CD4-positive, alpha-beta T cell treated with Interleukin-1 beta for 1 hour (primary cell): ENCODE results near the gene VAV3.
"Not testable (repeated sequence)": the region's sequence is repeated elsewhere in the genome, so short reads cannot be mapped to it uniquely, and the experiment has no call there.

Experiments
- DNase-seq, 2 donors: peaks; one replicate each; pipeline ENCODE4 v3.0.0-alpha.2; 2020 to 2022

VAV3 gene

DNA sequence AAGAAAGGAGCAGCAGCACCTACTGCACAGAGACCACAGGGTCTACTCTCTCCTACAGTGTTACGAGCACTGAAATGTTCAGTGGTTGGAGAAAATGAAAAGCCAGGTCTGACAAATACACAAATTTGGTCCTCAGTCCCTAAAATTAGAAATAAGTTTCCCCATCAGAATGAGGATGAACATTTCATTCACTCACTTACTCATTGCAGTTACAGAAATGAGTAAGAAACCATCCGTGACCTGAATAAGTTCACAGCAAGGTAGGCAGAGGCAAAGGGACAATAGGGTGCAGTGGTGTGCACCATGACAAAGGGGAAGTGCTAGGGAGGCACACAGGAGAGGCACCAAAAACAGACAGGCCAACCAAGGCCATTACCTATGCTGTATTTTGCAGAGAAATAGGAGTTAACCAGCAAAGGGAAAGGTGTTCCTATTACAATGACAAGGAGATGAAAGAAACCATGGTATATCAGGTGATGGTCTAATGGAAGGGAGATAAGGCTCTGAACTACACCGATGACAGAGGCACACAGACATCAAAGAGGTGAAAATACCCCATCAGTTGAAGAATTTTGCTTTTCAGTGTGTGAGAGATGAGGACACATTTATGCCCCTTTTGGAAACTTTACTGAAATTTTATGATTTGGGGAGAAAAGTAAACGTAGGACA lies 29.4 kb downstream of the VAV3 start:
- peak in 1 of 2 donors; percentile 47 for DNase-seq

DNA sequence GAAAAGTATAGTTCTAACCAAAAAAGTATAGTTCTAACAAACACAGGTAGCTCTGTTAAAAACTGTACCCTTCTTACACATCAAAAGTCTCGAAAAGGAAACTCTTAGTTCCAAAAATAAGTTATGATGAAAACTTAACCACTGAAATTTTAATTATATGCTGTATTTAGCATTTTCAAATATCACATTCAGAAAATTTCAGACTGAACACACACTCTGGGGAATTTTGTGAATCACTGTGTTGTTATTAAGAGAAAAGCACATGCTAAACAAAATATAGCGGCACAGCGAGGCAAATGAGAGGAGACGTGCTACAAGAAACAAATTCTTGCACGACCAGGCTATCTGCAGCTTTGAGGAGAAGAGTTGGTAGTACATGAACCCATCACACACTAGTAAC lies 30.4 kb downstream of the VAV3 start:
- no peak for DNase-seq

DNA sequence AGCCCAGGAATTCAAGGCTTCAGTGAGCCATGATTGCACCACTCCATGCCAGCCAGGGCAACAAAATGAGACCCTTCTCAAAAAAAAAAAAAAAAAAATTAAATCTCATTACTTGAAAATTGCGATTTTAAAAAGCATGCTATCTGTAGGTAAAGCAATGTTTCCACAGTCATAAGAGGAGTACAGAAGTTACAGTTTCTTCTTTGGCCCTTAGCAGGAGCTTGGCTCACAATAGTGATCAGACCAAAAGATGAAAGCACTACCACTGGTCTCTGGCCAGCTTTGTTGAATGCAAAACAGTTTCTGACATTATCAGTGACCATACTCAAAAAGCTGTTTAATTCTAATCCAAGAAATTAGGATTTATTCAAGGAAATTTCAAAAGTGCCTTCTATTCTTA lies 31.2 kb downstream of the VAV3 start:
- DNase-seq: no peak

DNA sequence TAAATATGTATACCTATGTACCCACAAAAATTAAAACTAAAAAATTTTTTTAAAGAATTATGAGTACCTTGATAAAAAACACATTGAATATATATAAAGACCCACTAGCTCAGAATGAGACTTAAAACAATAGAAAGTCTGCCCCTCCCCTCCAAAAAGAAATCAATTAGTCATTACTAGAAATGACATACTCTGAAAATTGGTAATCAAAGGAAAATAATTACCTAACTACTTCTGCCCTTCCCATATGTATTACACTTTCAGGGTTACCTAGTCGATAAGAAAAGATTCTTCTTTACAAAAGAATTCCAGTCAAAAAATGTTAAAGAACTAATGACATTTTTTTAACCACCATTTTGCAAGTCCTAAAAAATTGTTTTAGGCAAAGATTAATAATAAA lies 34.7 kb downstream of the VAV3 start:
- DNase-seq: no peak

DNA sequence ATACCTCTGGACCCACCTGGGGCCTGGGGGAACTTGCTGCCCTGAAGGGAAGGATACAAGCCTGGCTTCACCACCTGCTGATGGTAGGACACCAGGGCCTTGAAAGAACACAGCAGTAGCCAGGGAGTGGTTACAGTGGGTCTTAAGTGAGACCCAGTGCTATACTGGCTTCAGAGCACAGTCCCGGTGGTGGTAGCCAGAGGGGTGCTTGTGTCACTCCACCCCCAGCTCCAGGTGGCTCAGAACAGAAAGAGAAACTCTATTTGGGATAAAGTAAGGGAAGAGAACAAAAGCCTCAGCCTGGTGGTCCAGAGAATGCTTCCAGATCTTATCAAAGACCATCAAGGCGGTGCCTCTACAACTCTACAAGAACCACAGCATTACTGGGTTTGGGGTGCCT lies 37.2 kb downstream of the VAV3 start:
- no peak for DNase-seq

DNA sequence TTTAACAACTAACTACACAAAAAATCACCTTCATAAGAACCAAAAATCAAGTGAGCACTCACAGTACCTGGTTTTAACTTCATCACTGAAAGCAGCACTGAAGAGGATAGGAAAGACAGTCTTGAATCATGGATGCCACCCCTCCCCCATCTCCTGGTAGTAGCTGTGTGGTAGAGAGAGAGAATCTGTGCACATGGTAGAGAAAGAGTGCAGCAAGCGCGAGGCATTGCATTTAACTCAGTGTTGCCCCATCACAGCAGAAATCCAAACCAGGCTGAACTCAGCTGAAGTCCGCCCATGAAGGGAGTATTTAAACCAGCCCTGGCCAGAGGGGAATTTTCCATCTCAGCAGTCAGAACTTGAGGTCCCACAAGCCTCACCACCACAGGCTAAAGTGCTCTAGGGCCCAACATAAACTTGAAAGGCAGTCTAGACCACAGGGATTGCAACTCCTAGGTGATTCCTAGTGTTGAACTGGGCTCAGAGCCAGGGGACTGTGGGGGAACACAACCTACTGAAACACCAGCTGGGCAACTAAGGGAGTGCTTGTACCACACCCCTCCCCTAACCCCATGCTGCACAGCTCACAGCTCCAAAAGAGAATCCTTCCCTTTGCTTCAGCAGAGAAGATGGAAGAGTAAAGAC lies 38.4 kb downstream of the VAV3 start:
- no peak for DNase-seq

DNA sequence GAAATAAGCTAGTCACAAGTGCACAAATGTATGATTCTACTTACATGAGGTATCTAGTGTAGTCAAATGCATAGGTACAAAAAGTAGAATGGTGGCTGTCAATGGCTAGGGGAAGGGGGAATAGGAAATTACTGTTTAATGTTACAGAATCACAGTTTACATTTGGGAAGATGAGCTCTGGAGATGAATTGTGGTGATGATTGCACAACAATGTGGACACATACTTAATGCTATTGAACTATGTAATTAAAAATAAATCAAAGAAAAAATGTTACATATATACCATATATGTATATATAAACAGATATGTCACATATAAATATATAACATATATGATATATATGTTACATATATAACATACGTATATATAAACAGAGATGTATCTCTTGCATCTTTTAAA lies 39.4 kb downstream of the VAV3 start:
- no peak for DNase-seq

DNA sequence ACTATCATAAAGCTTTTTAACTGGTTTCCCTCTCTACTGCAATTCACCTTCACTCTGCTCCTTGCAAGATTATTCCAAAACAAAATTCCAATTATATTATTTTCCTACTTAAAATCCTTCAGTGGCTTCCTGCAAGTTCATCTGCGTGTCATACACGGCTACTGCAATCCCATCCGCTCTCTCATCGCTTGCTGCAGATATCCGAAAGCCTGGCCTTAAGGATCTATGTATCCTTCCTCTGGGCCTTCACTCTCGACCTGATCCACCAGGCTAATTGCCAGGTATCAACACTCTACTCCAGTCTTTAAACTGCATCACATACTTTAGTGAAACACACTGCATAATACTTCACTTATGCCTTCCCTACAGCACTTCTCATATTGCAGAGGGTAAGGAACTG lies 44.0 kb downstream of the VAV3 start:
- DNase-seq: no peak

DNA sequence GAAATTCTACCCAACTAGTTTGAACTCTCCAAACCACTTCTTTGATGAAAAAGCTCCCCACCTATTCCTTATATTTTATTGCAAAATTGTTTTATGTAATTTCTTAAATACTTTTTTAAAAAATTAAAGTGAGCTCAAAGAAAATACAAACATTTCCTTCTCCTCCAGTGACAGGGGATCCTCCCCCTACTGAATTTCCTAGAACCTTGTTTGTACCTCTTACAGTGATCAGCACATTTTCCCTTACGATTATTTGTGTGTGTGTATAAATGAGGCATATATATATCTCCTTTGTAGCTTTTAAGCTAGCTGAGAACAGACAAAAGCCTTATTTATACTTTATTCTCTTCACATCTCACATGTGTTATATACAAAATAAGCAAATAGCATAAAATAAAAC lies 44.4 kb downstream of the VAV3 start:
- no peak for DNase-seq

DNA sequence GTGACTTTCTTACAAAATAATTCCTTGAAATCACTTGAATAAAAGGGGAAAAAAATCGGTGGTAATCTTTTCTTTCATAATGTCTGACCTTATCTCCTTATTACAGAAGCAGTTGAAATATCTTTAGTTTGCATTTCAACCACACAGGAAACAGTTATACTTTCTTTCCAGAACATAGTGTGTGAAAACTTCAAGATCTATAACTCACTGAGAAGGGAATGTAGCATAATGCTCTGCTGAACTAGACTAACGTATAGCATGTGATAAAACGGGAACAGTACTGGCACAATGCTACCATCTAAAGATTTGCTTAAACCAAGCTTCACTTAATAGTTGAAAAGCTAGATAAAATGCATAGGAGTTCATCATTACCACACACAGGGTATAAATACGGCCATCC lies 45.0 kb downstream of the VAV3 start:
- DNase-seq: no peak

DNA sequence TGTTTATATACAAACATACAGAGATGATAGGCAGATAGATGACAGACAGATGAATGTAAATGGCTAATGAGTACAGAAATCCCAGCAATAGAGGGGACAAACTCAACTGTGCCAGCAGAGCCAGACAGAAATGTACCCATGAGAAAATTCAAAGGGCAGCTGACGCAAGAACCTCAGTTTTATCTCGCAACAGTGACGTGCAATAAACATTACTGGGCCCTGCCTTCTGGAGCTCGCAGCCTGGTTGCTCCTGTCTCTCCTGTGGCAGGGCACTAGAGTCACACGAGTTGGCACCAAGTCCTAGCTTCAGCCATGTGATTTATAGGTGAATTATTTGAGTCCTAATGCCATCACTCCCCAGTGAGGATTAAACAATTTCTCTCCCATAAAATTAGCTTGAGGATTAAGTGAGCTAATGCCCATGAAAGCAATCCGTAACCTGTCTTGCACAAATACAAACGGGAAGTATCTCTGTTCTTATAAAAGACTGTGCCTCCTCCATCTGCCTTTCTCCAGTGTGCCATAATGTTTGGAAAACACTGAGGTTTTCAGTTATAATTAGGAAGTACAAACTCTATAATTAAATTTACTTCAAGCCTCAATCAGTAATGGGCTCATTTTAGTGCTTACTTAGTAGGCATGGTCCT lies 50.7 kb downstream of the VAV3 start:
- DNase-seq: peak in 1 of 2 donors; percentile 10

DNA sequence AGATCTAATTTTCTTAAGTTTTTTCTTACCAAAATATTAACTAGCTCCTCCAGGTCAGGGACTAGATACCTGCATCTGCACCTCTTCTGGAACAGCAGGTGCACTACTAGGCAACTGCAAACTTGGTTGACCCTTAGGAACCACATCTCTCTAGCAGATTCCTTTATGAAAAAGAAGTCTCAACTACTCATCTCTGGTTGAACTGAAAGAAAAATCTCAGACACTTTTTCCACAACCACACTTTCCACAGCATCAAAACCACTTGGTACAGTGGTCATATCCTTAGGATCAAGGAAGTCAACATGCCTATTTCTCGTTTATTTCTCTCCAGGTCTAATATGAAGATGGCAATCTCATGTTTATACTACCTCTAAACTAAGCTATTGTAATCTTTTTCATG lies 52.3 kb downstream of the VAV3 start:
- no peak for DNase-seq

DNA sequence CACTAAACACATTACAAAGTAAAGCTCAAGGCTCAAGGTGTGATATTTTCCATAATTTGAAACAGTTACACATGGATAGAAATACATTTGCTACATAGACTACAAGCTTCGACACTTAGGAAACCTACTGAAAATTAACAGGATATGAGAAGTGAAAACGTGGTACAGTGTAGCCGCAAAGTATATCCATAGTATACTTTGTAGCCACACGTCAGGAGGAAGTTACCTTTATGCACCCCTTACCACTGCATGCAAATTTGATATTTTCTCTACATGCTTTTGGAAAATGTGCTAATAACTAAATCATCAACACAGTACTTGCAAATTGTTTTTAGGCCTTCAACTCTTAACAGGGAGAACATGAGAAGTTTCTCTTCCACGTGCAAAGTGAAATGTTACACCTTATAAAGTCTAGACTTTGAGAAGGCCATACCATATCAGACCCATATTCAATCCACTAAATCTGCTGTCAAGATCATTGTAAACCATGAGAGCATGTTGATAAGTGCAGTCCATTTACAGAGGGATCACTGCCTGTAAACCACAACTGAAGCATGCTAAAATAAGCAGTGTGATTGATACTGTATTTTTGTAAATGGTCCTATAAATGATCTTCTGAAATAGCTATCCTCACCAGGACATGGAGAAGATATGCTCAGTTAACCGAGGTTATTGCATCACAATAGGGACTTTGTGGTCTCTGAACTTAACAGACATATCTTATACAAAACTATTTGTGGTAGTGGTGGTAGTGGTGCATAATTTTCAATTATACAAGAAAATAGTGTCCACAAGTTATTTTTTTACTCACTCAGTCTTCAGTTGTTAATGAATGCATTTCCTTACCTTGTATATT lies 64.7 kb downstream of the VAV3 start:
- no peak for DNase-seq

DNA sequence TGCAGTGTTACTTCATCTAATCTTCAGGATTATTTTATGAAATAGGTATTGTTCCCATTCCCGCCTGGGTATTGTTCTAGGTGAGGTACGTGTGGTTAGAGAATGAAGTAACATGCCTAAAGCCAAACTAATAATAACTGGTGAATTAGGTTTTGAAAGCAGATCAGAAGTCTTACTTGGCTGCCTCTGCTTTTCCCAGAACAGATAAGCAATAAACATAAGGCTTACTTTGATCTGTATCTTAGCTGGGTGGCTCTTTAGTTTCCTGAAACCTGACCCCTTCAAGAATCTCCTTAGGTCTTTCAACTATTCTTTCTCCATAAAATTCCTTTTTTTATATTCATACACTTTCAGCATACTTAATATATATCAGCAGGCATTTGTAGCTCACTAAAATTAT lies 65.3 kb downstream of the VAV3 start:
- DNase-seq: no peak

DNA sequence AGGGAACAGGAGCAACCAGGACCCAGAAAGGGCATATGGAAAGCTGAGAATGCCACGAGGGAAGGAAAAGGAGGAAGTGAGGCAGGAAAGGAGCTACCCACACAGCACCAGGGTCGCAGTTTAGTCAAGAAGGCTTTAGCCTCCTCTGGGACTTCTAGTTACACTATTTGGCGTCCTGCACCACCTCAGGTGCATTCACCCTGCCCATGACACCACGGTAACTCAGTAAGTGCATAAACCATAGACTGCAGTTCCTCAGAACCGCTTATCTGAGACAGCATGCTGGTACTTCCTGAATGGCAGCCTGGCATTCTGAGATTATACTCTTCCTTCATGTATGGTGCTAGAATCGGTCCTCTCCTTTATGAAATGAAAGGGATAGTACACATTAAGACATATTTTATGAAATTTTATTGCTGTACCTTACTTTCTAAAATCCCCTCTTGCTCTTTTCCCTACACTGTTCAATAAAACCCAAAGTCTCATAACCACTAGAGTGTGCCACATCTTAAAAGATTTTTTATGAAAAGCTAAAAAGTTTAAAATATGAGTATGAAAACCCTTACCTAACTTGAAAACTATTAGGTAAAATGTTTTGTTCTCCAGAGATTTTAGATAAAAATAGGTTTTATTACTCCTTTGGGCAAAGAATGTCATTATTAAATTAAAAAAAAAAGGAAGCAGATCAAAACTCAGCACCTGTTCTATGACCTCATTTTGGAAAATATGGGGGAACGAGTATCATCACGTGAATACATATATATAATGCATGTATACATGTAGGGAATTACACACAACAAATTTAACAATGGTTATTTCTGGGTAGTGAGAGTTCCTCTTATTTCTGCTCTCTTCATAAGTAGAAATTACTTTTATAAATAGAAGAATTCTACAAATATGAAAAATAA lies 67.3 kb downstream of the VAV3 start:
- DNase-seq: peak in 1 of 2 donors; percentile 60

DNA sequence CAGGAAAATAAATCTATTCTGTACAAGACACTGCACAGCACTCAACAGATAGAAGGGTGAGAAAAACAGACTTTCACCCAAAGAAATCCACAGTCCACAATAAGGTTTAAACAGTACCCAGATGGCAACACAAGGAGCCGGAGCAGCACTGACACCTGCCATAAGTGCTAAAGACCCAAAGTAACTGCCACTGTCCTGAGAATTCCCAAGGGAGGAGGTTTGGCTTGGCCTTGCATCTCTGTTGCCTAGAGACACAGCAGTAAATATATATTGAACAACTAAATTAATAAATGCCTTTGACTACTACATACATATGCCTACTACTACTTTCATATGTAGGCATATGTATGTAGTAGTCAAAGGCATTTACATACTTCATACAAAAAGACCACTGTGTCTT lies 68.0 kb downstream of the VAV3 start:
- peak in 1 of 2 donors; percentile 36 for DNase-seq

DNA sequence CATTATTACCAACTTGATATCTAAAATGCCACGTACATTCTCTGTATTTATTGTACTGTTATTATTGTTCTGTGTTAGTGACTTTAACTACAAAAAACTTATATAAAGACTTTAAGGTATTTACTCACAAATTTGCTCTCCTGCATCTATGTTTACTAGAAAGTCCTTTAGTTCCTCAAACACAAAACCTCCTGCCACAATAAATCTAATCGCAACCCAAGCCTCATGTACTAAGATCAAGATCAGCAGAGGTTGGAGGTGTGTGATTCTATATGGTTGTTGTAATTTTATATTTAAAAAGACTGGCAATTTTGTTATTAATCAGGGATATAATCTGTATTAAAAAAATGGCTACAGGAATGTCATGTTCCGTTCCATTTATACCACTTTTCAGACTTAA lies 68.6 kb downstream of the VAV3 start:
- DNase-seq: no peak

DNA sequence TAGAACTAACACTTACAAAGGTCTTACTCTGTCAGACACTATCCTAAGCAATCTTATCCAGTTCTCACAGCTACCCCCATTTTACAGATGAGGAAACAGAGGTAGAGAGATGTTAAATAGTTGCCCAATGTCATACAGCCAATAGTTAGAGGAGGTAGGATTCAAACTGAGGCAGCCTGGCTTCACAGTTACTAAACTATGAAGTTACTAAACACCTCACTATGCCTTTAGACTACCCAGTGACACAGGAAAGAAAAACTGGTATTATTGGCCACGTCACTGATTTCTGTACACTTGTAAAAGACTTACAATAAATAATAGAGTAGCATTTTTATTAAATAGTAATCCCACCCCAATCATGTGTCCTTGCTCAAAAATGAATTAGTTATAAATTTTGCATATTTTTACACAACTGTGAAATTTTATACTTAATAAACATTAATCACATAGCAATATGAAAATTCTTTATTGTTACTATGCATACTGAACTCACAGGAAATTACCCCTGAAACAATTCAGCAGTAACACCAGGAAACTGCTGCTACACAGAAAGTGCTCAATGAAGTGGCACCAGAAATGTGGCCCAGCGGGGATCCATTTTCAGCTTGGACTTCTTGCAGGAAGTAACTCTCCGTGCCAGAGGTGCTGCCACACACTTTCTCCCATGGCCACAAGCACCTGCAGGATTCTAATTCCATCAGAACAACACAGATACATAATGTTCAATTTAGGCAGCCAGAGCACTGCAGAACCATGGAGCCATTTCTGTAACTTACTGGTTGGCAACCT lies 69.4 kb downstream of the VAV3 start:
- peak; percentile 6 to 19 for DNase-seq

DNA sequence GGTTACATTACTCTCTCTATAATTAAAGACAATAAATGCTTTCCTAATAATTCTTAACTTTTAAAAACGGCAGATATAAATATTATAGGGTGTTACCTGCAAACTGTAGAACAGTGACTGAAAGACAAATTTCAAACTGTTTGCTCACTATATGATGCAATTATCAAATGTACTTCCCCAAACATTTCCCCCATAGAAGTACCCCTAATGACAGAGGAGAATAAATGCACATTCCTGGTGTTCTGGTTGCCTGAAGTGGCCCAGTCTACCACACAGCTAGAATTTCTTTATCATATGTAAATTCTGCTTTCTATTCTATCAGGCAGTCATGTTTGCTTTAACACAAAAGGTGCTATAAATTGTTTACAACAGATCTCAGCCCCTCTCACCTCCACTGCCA lies 70.4 kb downstream of the VAV3 start:
- no peak for DNase-seq

DNA sequence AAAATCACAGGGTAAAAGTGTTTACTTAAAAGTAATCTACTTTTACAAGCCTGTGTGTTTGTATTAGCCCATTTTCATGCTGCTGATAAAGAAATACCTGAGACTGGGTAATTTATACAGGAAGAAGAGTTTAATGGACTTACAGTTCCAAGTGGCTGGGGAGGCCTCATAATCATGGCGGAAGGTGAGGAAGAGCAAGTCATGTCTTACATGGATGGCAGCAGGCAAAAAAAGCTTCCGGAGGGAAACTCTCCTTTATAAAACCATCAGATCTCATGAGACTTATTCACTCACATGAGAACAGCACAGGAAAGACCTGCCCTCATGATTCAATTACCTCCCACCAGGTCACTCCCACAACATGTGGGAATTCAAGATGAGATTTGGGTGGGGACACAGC lies 71.6 kb downstream of the VAV3 start:
- not testable (repeated sequence) for DNase-seq

DNA sequence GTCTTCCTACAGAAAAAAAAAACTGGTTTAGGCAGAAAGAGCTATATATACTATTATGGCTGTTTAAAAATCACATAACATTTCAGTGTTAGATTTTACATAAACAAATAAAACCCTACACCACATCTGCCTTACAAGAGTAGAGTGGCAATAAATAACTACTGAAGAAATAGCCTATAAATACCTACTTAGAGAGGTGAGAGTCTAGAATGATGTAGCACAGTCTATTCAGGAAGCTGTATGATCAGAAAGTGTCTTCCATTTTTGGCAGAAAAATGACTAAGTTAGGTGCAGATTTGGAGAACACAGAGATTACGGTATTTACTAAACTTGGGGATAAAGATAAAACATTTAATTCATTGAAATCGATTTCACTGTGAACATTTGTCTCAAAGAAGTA lies 75.5 kb downstream of the VAV3 start:
- no peak for DNase-seq

DNA sequence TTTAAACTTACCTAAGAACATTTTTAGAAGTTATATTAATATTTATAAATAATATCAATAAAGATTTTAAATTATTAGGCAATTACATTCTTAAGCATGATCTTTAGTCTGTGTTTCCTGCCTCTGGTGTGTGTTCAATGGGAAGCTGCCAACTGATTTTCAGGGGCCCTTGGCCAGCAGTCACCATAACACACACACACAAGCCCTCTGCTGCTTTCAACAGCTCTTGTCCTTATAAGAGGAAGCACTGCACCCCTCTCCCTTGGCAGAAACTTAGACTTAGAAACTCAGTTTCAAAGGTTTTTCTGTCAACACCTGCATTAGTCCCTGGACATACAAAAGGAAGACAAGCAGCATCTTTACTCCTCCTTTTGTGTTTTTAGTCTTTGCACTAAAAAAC lies 81.4 kb downstream of the VAV3 start:
- no peak for DNase-seq
